ENCODE measurements around the gene THSD4.
"Not testable (repeated sequence)": the region's sequence is repeated elsewhere in the genome, so short reads cannot be mapped to it uniquely, and the experiment has no call there.

The THSD4 gene

DNA sequence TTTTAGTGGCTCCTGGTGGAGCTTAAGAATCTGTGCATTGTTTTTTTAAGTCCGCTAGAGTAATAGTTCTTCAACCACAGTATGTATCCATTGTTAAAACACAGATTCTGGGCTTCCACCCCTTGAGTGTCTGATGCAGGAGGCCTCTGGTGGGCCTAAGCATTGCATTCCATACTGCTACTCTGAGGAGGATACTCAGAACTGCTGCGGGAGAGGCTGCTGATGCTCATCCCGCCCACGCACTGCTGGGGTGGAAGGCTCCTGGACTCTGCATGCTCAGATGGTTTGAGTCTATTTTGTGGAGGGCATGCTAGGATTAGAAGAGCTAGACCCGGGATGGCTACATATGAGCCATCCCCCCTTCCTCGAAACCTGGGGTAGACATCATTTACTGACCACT is 74.4 kb downstream of the THSD4 start:
- no peak for DNase-seq (ENCODE audit: low read depth in 2 of 2)

DNA sequence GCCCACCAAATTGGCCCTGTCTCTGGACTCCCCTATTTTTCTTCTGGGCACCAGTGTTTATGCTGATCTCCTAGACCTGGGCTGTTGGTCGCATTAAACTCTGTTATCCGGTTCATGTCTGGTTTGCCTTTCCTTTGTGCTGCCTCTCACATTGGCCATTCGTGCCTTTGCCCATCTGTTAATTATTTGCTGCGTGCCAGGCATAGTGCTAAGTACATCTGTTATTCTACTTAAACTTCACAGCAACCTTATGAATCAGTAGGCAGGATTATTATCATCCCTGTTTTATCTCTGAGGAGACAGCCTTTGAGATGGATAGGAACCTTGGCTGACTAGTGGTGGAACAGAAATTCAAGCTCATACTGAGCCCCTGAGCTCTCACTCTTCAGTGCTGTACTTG is 76.0 kb downstream of the THSD4 start:
- DNase-seq (ENCODE audit: low read depth in 2 of 2): no peak

DNA sequence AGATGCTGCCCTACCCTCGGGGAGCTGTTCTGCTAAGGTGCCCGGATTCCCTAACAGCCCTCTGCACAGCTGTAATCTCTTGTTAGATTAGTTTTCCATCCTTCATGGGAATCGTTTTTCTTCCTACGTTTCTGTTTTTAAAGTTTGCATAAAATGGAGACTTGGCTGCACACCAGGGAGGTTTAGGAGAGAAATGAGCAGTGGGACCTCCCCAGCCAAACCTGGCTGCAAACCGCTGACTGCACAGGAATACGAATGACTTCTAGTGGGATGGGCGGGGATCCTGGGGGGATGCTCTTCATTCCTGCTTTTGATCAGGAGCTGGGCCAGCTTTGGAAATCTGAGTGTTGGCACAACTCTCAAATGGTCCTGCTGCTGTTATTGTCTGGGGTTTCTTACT is 77.5 kb downstream of the THSD4 start:
- DNase-seq (ENCODE audit: low read depth in 2 of 2): no peak

DNA sequence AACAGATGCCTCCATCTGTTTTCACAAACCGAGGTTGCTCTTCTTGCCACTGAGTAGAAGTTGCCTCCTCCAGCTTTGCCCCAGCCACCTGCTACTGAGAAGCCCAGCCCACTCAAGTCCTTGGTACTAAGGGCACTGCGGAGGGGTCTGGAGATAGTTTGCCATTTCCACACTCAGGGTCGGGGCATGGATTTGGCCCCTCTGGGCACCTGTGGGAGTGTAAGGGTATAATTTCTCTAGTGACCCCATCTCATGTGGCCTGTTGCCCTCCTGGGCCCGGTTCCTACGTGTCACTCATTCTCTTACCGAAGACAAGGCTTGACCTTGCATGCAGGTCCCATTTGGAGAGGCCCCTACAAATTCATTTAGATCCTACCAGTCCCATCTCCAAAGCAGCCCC is 79.0 kb downstream of the THSD4 start:
- no peak for DNase-seq (ENCODE audit: low read depth in 2 of 2)

DNA sequence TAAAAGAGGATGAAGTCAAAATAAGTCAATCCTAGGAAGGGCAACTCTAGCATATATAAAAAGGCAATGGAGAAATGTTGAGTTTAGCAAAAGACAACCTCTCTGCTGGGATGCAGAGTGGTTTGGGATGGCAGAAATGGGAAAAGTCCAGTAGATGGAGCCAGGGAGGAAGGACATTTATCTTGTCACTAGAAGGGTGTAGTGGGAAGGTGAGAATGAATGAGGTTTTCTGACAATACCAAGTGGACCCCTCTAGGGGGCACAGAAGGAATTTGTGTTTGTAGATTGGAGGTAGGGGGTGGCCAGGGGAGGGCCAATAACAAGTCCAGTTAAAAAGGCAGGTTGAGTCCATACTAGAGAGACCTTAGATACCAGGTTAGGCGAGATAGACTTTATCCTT is 80.0 kb downstream of the THSD4 start:
- DNase-seq (ENCODE audit: low read depth in 2 of 2): no peak

DNA sequence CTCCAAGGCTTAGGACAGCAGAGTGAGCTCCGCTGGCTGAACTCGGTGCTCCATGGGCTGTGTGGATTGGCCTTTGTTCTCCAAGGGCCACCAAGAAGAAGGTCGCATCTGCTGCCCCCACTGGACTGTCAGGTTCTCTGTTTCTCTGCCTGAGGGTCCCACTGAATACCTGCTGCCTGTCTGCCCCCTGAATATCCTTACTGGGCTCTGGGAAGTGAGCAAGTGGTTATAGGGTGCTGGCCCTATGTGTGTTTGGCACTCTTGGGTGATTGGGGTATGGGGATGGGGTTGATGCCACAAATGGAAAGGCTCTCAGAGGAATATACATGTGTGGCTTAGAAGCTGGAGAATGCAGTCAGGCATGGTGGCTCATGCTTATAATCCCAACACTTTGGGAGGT is 82.3 kb downstream of the THSD4 start:
- DNase-seq (ENCODE audit: low read depth in 2 of 2): no peak

DNA sequence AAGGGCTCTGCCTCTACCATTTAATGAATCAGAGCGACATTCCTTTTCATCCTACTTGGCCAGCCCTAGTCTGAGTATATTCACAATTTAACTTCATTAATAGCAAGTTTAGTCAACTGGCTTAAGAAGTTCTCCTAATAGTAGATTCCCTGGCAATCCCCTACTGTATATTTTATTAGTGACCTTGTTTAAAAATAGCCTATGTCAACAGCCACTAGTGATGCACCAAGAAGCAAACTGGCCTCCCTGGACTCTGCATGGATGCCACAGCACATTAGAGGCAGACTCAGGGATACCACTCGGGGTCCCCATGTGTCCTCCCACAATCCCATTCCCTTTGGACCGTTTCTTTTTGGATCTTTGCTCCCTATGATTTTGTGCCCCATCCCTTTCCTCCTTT is 83.6 kb downstream of the THSD4 start:
- no peak for DNase-seq (ENCODE audit: low read depth in 2 of 2)

DNA sequence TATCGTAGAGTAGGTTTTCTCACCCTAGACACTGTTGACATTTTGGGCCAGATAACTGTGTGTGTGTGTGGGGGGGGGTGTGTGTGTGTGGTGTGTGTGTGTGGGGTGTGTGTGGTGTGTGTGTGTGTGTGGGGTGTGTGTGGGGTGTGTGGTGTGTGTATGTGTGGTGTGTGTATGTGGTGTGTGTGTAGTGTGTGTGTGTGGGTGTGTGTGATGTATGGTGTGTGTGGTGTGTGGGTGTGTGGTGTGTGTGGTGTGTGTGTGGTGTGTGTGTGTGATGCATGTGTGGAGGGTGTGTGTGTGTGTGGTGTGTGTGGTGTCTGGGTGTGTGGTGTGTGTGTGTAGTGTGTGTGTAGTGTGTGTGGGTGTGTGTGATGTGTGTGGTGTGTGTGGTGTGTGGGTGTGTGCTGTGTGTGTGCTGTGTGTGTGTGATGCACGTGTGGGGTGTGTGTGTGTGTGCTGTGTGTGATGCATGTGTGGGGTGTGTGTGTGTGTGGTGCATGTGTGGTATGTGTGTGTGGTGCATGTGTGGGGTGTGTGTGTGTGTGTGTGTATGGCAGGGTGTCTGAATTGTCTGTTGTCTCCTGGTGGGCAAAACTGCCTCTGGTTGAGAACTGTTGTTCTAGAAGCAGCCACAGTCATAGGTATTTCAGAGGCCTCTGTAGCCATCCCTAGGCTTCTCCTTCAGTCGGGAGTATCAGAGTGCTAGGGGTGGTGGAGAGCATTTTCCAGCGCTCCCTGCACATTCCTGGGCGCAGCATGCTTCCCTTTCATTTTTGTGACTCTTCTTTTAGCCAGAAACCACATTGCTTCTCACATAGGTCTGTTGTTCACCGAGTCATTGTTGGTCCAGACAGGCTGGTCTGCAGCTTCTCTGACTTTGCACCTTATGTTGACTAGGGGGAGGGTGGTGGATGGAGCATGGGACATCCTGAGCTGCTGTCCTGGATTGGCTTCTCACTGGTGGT is 84.4 kb downstream of the THSD4 start:
- no peak for DNase-seq (ENCODE audit: low read depth in 2 of 2)

DNA sequence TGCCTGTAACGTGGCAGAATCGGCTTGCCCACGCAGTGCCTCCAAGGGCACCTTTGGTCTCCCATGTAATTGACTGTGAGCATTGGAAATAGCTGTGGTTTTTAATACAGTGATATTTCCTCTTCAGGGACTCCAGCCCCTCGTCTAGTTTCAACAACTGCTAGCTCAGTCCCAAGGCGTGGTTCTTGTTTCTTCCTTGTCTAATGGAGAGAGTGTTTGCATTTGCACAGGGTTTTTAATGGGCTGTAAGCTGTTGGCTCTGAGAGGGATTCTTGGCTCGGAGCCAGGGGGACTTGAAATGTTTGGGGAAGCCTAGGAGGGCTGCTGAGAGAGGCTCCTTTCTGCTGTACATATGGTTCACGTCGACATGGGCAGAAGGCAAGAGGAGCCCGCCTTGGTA is 86.2 kb downstream of the THSD4 start:
- no peak for DNase-seq (ENCODE audit: low read depth in 2 of 2)

DNA sequence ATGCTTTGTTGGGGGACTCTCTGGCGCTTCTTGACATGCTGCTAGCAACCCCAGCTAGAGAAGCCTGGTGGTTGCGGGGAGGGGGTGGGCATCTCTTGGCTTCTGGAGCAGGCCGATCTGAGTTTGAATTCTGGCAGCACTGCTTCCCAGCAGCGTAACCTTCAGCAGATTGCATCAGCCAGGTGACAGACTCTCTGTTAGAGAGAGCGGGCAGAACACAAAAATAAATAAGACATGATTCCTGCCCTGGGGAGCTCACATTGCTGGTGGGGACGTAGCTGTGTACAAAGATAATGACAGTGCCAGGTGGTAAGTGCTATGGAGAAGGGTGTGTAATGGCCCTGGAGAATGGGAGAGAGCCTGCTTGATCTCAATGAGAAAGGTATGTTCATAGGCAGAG is 87.4 kb downstream of the THSD4 start:
- no peak for DNase-seq (ENCODE audit: low read depth in 2 of 2)

DNA sequence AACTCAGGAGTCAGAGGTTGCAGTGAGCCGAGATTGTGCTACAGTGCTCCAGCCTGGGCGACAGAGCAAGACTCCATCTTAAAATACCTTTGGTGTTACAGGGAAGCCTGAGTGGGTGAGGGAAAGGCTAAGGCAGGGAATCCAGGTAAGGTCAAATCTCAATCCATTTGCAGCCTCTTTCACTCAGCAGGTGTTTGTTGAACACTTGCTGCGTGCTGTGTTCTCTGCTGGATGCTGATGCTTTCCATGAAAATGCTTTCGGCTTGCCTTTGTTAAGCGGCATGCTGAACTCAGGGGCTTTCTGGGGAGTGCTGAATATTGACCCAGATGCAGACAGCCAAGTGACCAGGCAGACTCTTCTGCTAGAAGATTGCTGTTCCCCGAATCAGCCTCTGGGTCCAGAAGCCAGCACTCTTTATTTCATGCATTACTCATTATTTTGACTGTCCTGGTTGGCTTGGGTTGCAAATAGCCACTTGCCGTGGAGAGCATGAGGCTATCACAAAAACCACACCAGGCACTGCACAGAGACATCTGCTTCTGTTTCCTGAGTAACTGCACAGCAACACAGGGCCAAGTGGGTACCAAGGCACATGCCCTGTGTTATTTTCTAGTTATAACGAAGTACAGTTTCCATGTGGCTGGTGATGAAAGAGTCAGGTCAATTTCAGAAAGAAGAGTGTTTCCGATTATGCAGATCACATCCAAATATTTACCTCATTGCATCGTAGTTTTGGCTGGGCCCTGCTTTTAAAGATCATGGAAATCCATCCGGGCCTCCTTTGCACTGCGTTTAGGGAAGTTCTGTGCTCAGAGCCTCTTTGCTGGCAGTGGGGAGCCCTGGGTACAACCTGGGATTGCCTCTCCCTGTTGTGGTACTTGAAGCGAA is 88.6 kb downstream of the THSD4 start:
- no peak for DNase-seq (ENCODE audit: low read depth in 2 of 2)

DNA sequence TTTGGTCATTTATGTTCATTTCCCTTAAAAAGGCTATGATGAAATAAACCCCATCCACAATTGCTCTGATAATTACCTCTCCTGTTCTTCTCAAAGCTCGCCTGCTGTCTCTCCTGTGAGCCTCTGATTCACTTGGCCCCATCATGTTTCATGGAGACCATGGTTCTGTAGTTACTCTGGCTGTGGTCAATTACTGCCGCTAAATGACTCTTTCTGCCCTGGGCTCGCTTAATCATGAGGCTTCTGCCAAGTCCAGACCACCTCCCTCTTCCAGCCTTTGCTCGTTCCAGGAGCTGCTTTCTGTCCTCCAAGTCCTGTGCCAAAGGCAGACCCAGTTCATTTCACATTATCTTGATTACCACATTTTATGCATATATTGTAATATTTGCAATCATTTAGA is 91.9 kb downstream of the THSD4 start:
- DNase-seq (ENCODE audit: low read depth in 2 of 2): no peak

DNA sequence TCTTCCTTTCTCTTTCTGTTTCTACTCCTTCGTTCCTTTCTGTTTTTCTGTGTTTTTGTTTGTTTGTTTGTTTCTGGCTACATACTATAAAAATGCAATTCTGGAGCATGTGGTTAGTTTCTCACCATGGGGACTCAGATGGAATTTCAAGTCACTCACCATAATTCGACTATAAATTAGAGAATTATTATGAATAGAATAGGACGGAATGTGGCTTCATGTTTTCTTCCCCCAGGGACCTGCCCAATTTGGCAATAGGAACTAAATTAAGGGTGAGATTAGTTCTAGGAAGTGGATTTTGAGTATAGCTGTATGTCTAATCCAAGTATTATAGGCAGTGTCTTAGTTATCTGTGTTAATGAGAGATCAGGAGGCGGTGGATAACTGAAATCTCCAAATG is 96.9 kb downstream of the THSD4 start:
- no peak for DNase-seq (ENCODE audit: low read depth in 2 of 2)

DNA sequence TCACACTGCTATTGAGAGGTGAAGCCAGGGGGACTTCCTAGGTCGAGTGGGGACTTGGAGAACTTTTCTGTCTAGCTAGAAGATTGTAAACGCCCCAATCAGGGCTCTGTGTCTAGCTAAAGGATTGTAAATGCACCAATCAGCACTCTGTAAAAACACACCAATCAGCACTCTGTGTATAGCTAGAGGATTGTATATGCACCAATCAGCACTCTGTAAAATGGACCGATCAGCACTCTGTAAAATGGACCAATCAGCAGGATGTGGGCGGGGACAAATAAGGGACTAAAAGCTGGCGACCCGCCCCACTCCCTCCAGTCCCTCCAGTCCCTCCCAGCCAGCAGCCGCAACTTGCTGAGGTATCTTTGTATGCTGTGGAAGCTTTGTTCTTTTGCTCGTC is 98.7 kb downstream of the THSD4 start:
- DNase-seq (ENCODE audit: low read depth in 2 of 2): not testable (repeated sequence)

DNA sequence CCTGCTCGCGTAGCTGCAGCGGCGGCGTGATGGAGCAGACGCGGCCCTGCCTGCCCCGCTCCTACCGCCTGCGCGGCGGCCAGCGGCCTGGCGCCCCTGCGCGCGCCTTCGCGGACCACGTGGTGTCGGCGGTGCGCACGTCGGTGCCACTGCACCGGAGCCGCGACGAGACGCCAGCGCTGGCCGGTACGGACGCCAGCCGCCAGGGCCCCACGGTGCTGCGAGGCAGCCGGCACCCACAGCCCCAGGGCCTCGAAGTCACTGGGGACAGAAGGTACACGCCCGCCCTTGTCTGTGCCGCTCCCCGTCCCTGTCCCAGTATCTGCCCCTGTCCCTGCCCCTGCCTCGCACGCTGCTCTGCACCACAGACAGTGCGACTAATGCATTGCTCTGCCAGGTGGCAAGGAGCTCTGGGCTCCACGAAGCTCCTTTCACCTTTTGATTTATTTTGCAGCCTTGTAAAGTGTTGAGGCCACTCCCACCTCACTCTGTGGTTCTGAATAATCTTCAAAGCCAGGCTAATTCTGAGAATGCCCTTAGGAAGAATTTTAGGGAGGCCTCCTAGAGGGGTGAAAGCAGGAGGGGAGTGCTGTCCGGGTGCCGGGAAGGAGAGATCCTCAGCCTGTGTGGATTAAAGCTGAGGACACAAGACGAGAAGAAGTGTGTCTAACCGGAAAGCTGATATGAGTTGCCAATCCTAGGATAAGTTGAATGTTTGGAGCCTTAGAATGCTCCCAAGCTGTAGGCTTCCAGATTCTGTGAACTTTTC is 100.0 kb downstream of the THSD4 start:
- DNase-seq (ENCODE audit: low read depth in 2 of 2): no peak

DNA sequence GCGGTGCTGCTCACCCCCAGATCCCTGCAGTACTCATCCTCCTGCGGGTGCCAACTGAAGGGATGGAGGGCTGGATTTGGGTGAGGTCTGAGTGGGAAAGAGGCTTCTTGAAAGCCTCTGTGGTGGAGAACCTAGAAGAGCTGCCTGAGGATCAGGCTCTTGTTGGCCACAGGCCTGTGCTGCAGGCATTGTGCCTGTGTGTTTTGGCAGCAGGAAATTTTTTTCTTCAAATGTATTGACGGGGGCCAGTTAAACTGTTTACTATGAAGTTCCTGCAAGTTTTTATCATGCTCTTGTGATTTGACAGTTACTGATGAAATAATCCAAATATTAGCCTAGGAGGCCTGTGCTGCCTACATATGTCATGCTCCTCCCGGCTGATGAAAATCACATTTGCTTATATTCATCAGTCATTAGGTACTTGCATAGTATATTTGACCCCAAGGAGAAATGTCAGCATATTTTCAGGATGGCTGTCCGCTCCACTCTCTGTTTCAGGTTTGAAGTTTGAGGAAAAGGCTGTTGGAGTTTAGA is 103.1 kb downstream of the THSD4 start:
- no peak for DNase-seq (ENCODE audit: low read depth in 2 of 2)

DNA sequence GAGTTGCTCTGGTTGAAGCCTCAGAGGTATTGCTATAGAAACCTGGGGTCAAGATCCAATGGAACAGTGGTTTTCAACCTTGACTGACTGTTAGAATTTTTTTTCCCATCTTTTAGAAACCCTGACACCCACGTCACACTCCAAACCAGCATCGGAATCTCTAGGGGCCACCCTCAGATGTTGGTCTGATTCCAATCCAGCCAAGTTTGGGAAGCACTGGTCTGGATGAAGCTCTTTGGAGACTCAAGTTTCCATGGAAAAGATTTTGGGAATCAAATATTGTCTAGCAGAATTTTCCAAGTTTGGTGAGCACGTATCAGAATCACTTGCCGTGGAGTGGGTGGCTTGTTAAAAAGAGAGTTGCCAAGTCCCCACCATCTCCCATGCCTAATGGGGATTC is 103.8 kb downstream of the THSD4 start:
- DNase-seq (ENCODE audit: low read depth in 2 of 2): no peak

DNA sequence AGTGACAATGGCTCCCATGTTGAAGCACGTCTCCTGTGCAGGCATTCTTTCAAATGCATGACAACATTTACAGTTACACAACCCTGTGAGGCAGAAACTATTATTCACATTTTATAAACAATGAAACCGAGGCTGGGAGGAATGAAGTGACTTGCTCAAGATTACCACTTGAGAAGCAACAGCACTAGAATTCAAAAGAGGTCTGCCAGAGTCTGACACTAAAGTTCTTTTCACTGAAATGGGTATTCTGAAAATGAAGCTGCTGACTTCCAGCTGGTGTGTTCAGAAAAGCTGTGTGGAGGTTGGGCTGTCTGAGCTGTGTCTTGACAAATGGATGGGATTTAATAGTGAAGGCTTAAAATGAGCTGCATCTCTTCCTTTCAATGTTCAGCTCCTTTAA is 104.4 kb downstream of the THSD4 start:
- no peak for DNase-seq (ENCODE audit: low read depth in 2 of 2)

DNA sequence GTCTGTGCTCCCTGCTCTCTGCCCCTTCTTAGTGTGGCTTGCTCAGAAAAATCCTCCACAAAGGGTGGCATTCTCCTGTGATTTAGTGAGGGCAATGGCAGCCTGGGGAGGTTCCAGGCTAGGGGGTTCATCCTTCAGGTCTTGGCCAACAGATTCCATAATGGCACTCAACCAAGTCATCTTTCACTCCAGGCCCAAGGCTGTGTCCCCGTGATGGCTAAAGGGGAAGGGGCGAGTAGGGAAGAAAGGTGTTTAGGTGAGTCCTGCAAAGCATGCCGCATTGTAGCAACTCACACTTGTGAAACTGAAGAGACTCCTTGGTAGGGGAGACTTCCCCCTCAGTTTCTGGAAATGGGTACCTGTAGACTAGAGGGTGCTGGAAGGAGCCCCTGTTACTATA is 105.6 kb downstream of the THSD4 start:
- no peak for DNase-seq (ENCODE audit: low read depth in 2 of 2)

DNA sequence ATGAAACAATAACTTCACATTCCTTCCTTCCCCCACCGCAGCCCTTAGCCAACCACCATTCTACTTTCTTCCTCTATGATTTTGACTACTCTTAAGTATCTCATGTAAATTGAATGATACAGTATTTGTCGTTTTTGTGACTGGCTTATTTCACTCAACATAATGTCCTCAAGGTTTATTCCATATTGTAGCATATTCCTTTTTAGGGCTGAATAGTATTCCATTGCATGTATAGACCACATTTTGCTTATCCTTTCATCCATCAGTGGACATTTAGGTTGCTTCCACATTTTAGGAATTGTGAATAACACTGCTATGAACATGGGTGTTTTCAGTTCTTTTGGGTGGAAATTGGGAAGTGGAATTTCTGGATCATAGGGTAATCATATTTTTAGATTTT is 106.1 kb downstream of the THSD4 start:
- DNase-seq (ENCODE audit: low read depth in 2 of 2): no peak

DNA sequence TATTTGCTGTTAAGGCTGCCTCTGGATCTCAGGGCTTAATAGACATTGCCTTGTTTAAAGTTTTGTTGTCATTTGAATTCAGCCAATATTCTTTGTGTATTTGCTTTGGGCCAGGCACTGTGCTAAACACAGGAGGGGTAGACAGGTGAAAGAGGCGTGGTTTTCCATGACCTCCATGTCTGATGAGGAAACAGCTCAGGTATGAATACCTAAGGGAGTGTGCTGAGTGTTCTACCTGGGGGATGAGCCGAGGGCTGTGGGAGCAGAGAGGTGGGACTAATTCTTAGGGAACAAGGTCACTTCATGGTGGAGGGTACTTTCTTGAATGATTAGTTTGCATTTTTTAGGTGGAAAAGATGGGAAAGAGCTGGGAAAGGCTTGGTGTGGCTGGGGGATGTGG is 108.2 kb downstream of the THSD4 start:
- no peak for DNase-seq (ENCODE audit: low read depth in 2 of 2)

DNA sequence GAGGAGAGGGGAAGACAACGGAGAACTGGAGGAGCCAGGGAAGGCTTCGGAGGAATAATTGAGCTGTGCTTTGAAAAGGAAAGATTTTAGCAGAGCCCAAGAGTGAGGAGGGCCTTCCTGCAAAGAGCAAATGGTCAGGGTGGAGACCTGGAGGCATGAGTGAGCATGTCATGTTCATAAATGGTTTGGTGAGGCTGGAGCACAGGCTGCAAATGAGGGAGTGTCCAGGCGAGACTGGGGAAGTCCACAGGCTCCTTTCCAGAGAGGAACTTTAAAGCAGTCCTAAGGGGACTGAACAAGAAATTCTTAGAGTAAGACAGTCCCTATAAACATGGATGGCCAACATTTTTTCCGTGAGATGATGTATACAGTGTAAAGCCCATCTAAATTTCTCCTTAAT is 108.8 kb downstream of the THSD4 start:
- DNase-seq (ENCODE audit: low read depth in 2 of 2): no peak
